Loucy (cell line): Measurements from ENCODE around the gene ALDH7A1.

Source experiments
- CTCF ChIP-seq: fragments of 200-600 bp; sonication (generic); conservative IDR thresholded peaks from 2 replicates; pipeline ENCODE4 v1.5.1; 2014; ENCODE audit warnings: mild to moderate bottlenecking, antibody characterized with exemption, low read length
- EZH2phosphoT487 ChIP-seq: fragments of 200-600 bp; IDR thresholded peaks from 2 replicates; pipeline ENCODE4 v1.6.1; 2018; ENCODE audit warnings: antibody characterized with exemption, mild to moderate bottlenecking, moderate library complexity, borderline replicate concordance

DNA sequence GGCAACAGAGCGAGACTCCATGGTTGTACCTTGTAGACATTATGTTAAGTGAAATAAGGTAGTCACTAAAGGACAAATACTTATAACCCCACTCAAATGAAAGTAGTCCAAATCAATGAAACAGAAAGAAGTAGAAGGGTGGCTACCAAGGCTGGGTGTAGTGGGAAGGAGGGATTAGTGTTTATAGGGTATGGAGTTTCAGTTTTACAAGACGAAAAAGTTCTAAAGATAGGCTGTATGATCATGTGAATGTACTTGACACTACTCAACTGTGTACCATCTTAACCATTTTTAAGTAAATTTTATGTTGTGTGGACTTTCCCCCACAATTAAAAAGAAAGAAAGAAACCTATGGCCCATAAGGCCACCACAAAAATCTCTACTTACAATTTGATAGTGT, 32.2 kb downstream of the ALDH7A1 start:
- TF ChIP-seq CTCF = no peak
- TF ChIP-seq EZH2phosphoT487 = no peak
